ENCODE measurements around the gene RHOU.
"Not testable (repeated sequence)": the region's sequence is repeated elsewhere in the genome, so short reads cannot be mapped to it uniquely, and the experiment has no call there.

Gene RHOU

GRCh38 chr1:228763561-228763960, 28.3 kb downstream of the RHOU start:
- no peak for DNase-seq

- DNase-seq: no peak
Observed at GRCh38 chr1:228765168-228765946, 30.1 kb downstream of the RHOU start.

- no peak for DNase-seq
Observed at GRCh38 chr1:228766788-228767187, 31.5 kb downstream of the RHOU start.

DNA sequence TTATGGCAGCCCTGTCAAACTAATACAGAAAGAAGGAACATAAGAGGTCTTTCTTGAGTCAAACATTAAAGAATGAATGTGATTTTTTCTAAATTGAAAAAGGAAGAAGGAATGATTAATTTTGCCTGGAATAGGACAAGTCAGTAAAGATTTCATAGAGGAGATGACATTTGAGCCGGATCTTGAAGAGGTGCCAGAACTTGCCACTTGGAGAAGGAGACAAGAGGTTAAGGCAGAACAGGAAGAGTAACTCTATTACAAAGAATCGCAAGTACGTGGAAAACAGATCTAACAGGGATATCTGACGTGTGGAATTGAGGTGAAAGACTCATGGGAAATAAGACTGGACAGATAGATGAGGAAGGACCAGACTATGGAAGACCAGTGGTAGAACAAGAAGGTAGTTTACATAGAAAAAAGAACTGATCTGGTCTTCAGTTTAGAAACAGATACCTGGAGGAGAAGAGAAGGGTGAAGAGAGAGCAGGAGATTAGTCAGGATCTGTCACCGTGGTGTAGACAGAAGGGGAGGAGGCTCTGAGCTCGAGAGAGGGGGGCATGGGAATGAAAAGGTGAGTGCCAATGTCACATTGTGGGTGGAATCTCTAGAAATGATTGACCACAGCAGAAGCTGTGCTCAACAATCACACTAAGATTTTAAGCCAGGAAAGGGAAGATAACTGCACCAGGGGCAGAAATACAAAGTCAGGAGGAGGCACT, 32.5 kb downstream of the RHOU start:
- no peak for DNase-seq

- no peak for DNase-seq
Observed at GRCh38 chr1:228768355-228769000, 33.2 kb downstream of the RHOU start.

- no peak for DNase-seq
Observed at GRCh38 chr1:228770779-228771223, 35.5 kb downstream of the RHOU start.

GRCh38 chr1:228772516-228773212, 37.4 kb downstream of the RHOU start:
- DNase-seq: no peak

DNA sequence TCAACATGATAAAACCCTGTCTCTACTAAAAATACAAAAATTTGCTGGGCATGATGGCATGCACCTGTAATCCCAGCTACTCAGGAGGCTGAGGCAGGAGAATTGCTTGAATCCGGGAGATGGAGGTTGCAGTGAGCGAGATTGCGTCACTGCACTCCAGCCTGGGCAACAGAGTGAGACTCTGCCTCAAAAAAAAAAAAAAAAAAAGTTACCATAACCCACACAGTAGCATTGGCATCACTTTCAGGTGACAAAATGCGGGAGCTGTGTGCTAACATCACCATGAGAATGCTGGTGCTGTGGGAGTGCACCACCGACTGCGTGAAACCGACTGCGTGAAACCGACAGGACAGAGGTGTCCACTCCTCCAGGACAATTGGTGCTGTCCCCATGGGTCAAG, 40.7 kb downstream of the RHOU start:
- not testable (repeated sequence) for DNase-seq

DNA sequence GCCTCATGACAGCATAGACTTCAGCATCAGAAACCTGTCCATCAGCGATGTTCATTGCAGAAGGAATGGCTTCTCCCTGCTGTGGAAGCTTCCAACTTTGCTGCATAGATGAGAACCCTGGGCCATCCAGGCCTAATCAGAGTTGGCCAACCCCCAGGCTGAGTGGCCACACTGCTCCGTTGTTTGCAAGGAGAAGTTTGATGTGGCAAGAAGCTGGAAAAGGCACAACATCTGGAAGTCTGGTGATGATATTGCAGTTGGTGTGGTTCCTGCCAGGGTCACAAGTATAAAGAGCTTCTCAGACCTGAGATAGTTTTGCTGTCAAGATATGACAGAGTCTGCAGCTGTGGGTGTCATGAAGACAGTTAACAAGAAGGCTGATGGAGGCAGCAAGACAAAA, 41.2 kb downstream of the RHOU start:
- no peak for DNase-seq

DNA sequence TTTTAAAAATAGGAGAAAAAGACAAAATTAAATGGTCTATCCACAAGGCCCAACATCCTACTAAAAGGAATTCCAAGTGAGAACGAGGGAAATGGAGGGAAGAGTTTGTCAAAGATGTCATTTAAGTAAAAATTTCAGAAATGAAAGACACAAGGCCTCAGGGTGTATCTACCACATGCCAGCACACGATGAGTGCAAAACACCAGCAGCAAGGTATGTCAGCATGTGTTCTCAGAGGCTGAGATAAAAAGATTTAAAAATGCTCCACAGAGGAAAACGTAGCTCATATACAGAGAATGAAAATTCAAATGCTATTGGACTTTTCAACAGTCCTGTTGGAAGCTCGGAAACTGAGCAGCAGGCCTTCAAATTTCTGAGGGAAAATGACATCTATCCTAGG, 42.0 kb downstream of the RHOU start:
- no peak for DNase-seq

DNA sequence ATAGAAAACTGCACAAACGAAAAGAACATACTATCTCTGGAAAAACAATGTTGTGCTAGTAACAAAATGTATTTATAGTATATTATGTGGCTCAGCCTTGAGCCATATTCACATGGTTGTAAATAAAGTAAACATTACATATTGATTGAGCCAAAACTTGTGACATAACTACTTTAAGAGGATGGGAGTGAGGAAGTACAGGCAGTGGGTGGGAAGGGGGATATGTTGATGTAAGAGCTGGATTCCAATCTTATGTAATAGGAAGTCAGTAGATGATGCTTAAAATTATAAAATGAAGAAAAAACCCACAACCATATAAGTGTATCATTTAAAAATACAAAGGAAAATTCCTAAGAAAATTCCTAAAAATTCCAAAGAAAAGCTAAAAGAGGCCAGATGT, 42.7 kb downstream of the RHOU start:
- DNase-seq: no peak

GRCh38 chr1:228778466-228778865, 43.2 kb downstream of the RHOU start:
- no peak for DNase-seq

DNA sequence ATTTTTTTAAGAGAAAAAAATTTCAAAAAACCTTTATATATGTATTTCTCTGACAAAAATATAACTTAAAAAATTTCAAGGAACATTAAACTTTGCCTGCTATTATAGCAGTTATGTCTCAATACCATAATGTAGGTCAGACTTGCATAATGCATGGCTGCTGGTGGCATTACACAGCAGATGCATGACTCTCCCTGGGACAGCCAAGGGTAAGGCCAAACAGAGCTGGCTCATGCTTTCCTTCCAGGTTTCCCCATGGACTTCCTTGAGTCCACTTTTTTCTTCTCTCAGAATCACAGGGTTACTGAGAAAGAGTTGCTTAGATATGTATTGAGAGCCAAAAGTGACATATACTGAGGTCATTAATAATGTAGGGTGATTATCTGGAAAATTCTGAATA, 43.7 kb downstream of the RHOU start:
- DNase-seq: no peak

DNA sequence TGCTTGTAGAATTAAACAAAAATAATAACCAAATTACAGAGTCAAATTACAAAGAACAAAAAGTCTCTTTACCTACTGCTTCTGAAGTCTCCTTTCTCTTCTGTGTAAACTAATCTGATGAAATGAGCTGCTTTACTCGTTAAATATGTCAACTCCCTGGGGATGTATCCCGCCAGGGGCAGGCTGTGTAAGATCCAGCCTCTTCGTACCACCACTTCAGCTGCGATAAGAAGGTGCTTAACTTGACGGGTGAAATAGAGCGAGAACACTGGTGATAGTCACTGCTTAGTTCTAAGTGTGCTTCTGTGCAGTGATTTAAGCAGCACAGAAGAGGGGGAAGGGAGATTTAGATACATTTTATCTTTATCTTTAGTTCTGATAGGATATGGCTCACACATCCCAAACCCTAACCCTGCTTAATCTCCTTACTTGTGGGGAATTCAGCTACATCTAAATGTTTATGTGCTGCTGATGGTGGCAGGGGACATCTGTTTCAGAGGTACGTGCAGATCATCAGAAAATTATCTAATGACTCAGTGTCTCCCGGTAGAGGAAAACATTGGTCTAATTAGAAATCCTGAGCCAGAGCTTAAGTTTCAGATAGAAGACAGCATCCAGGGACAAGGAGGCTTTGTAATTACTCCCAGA, 46.0 kb downstream of the RHOU start:
- no peak for DNase-seq

- no peak for DNase-seq
Observed at GRCh38 chr1:228781809-228782661, 46.8 kb downstream of the RHOU start.

DNA sequence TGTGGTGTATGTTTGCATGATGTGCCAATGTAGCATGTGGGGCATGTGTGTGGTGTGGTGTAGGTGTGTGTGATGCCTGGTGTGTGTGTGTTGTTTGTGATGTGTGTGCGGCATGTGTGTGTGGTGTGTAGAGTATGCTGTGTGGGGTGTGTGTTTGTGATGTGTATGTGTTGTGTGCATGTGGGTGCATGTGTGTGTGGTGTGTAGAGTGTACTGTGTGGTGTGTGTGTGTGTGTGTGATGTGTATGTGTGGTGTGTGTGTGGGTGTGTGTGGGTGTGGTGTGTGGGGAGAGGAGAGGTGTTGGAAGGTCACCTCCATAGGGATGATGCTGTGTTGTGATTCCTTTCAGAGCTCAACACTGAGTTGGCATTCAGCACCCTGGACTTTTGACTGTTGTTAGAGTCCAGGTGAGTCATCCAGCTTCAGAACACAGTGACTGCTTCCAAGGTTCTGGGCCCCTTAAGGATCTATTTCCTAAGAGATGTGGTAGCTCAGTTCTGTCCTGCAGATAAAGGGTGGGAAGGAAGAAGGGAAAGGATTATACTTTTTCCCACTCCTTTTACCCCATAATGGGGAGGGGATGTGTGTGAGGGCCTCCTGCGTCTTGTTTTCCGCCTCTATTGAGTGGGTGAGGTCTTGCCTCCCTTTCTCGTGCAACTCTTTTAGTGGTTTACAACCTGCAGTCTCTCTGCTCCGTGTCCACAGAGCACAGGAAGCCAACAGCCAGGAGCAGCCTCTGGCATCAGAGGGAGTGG, 47.6 kb downstream of the RHOU start:
- DNase-seq: no peak

GRCh38 chr1:228783418-228784040, 48.2 kb downstream of the RHOU start:
- DNase-seq: no peak

DNA sequence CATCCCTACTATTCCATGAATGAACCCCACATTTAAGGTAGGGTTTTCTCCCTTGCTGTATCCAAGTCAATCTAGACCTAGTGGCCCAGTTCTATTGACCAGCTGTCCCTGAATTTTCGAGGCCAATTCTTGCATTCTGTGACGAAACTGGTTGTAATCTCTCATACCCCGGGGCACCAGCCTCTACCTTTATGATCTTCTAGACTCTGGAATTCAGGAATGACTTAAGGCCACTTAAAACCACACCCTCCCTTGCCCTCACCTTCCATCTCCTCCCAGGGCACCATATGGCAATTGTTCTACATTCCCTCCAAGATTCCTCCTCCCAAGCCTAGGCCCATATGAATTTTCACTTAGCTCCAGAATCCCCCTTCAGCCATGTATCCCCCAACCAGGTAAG, 48.9 kb downstream of the RHOU start:
- no peak for DNase-seq

DNA sequence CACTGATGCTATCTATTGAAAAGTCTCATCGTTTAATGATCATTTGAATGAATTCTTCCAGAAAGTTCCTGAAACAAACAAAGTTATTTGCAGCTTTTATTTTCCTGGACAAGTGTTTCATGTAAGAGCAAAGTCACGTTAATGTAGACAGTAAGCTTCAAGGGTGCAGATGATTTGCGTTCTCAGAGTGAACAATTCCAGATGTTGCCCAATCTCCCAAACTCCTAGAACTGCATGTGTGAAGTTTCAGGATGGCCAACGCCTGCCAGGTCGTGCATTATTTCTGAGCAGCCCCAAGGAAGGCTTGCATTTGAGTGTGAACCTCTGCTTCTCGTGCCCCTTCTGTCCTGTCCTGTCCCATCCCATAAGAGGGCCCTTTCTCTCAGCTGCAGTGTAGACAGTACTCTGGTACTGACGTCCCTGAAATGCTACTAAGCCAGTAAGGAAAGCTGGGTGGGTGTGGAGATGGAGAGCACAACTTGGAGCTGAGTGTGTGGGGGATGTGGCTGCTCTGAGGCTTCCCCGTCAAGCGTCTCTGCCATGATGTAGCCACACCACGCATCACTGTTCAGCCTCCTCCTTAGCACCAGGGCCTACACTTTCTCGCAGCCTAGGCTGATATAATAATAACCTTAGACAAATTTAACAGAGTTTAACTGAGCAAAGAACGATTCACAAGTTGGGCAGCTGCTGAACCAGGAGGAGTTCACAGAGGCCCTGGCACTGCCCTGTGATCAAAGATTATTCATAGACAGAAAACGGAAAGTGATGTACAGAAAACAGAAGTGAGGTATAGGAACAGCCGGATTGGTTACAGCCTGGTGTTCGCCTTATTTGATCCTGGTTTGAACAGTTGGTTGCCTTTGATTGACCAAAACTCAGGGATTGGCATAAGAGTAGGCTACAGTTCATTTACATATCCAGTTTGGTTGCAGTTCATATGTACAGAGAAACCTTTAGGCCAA, 50.4 kb downstream of the RHOU start:
- no peak for DNase-seq

All from femur (tissue), 1 donor.